NCI-H128 (cell line): ENCODE measurements around the gene IL1RAPL2.
"Not testable (repeated sequence)": the region's sequence is repeated elsewhere in the genome, so short reads cannot be mapped to it uniquely, and the experiment has no call there.

ENCODE experiments used
- DNase-seq: peaks from one replicate; lab custom pipeline; 2025; ENCODE audit not compliant: unreplicated experiment; lab: John Stamatoyannopoulos, UW

The IL1RAPL2 gene

DNA sequence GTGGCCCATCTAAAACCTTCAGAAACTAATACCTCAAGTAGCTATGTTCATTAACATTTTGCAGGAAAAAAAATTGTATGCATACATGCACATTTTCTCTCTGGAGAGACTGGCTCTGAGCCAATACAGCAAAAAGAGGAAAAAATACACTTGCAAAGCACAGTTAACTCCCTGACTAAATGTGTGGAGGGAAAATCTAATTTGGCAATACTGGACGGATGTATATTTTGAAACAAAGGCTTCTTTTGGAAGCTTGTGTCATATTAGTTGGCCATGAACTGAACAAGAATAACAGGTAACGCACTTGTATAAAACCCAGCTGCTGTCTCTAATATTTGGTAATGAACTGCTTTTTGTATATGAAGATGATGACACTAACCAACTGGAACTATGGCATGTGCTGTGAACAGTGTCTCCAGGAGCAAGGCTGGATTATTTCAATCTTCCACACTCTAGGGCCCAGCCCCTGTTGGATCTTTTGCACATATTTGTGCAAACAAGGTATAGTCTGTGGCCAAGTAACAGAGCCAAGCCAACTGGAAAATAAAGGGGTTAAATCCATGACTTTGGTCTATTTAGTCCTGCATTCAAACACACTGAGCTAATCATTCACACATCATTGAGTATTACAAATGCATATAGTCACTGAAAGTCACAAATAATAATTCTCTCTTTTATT lies 1188.4 kb downstream of the IL1RAPL2 start:
- DNase-seq, result no peak

DNA sequence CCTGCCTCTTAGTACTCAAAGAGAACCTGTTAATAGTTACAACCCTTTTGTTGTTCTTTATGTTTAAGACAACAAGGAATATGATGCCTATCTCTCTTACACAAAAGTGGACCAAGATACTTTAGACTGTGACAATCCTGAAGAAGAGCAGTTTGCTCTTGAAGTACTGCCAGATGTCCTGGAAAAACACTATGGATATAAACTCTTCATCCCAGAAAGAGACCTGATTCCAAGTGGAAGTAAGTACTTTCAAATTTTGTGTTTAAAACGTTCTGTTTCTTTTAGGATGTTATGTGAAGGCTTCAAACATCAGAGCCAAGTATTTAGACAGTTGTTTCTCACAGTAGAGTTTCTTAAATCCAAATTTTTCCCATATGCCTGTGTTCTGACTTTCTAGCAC lies 1189.1 kb downstream of the IL1RAPL2 start:
- DNase-seq, result no peak

GRCh38 chrX:105758754-105759153 lies 1192.8 kb downstream of the IL1RAPL2 start:
- no peak for DNase-seq

- no peak for DNase-seq
Measured at GRCh38 chrX:105759598-105759997, 1193.6 kb downstream of the IL1RAPL2 start.

DNA sequence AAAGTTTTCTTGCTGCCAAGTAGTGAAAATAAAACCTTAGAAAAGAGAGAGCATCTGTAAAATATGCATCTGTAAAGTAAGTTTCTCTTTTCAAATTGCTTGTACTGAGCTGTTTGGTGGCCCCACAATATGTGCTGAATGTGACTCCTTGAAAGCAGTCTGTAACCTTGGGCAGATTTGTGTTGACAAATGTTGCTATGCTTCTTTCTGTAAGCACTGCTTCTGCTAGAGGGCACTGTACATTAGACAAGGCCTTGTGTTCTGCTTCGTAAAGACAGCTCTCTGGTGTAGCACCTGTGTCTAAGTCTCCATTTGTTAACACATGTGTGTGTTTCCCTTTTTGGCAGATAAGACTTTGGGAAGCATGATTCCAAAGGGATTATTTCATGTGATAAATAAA lies 1199.7 kb downstream of the IL1RAPL2 start:
- no peak for DNase-seq

GRCh38 chrX:105773801-105774200 lies 1207.8 kb downstream of the IL1RAPL2 start:
- DNase-seq, result no peak

DNA sequence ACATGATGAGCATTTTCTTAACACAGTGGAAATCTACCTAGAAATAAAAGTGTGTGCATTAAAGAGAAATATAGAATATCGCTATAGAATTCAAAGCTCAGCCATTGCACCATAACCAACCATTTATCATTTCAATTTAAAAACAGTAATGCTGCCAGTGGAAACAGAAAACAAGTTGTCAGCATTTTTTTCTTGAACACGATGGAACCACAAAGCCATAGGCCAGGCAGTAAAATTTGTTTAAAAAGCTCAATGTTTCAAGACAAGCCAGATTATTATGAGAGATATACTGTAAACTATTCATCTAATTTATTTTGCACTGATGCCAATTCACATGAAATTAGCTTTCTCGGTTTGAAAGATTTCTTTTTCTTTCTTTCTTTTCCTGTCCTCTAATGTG lies 1209.7 kb downstream of the IL1RAPL2 start:
- no peak for DNase-seq

DNA sequence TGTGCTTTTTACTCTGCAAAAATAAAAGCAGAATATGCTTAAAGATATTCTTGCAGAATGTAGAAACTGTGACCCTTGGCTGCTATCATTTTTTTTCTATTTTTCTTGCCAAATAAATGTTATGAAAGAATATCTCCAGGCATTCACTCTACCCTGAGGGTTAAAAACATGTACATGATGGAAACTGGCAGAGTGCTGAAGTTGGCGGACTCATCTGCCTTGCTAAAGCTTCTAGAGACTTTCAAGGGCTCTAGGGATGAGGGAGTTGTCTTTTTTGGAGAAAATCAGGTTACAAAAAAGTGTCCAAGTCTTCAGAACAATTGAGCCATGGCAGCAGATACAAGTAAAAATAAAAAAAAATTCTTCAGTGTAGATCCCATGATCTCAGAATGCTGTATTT lies 1215.8 kb downstream of the IL1RAPL2 start:
- no peak for DNase-seq

DNA sequence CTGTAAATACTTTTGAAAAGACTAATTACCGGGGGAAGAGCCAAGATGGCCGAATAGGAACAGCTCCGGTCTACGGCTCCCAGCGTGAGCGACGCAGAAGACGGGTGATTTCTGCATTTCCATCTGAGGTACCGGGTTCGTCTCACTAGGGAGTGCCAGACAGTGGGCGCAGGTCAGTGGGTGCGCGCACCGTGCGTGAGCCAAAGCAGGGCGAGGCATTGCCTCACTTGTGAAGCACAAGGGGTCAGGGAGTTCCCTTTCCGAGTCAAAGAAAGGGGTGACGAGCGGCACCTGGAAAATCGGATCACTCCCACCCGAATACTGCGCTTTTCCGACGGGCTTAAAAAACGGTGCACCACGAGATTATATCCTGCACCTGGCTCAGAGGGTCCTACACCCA lies 1230.9 kb downstream of the IL1RAPL2 start:
- DNase-seq, result not testable (repeated sequence)

DNA sequence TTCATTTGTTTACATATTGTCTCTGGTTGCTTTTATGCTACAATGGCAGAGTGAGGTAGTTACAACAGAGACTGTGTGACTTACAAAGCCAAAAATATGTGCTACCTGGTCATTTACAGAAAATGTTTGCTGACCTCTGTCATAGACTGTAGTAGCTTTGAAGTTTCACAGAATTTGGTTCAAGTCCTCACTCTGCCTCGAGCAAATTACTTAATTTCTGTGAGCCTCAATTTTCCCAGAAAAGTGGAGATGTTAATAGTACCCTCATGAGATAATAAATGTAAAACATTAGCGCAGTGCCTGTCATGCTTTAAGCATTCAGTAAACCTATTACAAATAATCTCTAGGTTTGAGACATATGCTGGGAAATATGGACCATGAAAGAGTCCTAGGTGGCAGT lies 1237.9 kb downstream of the IL1RAPL2 start:
- no peak for DNase-seq

DNA sequence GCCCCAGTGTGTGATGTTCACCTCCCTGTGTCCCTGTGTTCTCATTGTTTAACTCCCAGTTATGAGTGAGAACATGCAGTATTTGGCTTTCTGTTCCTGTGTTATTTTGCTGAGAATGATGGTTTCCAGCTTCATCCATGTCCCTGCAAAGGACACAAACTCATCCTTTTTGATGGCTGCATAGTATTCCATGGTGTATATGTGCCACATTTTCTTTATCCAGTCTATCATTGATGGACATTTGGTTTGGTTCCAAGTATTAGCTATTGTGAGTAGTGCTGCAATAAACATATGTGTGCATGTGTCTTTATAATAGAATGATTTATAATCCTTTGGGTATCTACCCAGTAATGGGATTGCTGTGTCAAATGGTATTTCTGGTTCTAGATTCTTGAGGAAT lies 1239.7 kb downstream of the IL1RAPL2 start:
- DNase-seq, result not testable (repeated sequence)

DNA sequence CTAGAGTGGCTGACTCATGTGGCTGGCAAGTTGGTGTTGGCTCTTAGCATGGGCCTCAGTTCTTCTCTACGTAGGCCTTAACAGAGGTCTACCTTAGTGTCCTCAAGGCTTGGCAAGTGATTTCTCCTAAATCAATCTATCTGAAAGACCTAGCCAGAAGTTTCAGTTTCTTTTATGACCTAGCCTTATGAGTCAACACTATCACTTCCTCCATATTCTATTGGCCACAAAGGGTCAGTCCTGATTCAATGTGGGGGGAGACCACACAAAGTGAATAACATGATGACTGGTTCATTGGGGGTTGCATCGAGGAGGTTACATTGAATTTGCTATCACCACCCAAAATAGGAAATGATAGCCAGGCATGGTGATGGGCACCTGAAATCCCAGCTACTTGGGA lies 1250.5 kb downstream of the IL1RAPL2 start:
- no peak for DNase-seq
